ENCODE measurements around the gene SEMA3A. TPM values are rescaled to one million over a fixed set of nuclear protein-coding genes. Genes with fewer than 3 reads are reported as not detected.

Gene SEMA3A
- total and polyA plus RNA-seq, 2 of the 13 experiments (the other 11 are each of a cell fraction or from before 2014, with no cell fraction given): 0.29 to 1.2 TPM

DNA sequence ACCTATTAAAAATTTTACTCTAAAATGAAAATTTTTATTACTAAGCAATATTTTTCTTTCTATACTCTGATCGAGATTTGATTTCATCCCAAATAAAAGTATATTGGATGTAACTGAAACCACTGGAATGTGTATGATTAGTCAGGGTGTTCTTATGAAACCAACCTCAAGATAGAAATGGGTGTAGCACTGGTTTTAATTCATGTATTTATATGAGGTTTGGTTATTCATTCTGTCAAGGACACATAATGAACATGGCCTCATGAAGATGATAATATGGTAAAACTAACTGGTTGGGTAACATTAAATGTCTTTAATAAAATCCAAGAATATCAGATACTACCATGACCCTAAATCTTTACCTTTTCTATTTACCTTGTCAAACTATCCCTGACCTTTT, 197.7 kb downstream of the SEMA3A start:
- Histone ChIP-seq H3K4me3 (replicated peaks in 1 of 3; ENCODE audit: insufficient read depth in 1 of 3, low read depth in 2 of 3, low read length in 3 of 3) (no peak overlapping the region), H3K4me1 (ENCODE audit: insufficient read depth, low read length) (no peaks in the 10 kb centered on the region), H3K9ac (ENCODE audit: insufficient read depth, low read depth, low read length) (no peak overlapping the region), H3K27me3 (ENCODE audit: control insufficient read depth in 1 of 2, insufficient read depth in 2 of 2, low read length in 2 of 2) (no peaks in the 10 kb centered on the region), H3K4me2 (ENCODE audit: low read depth, low read length) (no peak overlapping the region), H3K9me3 (ENCODE audit: low read length) (no peaks in the 10 kb centered on the region), H4K20me1 (ENCODE audit: insufficient read depth, low read length) (no peaks in the 10 kb centered on the region), H2AFZ (ENCODE audit: low read length) (no peak overlapping the region), H3K36me3 (replicated peaks in 1 of 2; ENCODE audit: control insufficient read depth in 1 of 2, insufficient read depth in 2 of 2, low read length in 2 of 2) (no peaks in the 10 kb centered on the region), H3K79me2 (ENCODE audit: insufficient read depth, low read length) (no peaks in the 10 kb centered on the region), H3K27ac (ENCODE audit: extremely low read length, insufficient read depth, low read length) (no peak overlapping the region)
- in situ Hi-C loops (cut with HindIII; ENCODE audit: extremely low pct_ligation_motif_present, low pct_unique_long_range_greater_than_20kb): no loop called here
- 0% methylated on average over 1 of the region's 1 CpG for WGBS (ENCODE audit: low lambda C conversion rate)
- BruUV-seq (replicated peaks): no TSS peak
- ATAC-seq (no peak), DNase-seq (ENCODE audit: low spot score) (no peak), FAIRE-seq (no peak)
- TF ChIP-seq KLF15 (CRISPR knock-in tag; IDR thresholded peaks at IDR 0.05; ENCODE audit: borderline replicate concordance) (no peak), SP140L (CRISPR knock-in tag; IDR thresholded peaks at IDR 0.05; ENCODE audit: borderline replicate concordance) (no peak)
- POLR2A ChIA-PET: no interaction called here
- intact Hi-C loops (cut with micrococcal nuclease; ENCODE audit: unreplicated experiment): no loop called here
- CTCF ChIA-PET (ENCODE audit: low intra/inter-chr PET ratio, low total read pairs): no interaction called here

GRCh38 chr7:83987764-83988163, 206.8 kb downstream of the SEMA3A start:
- in situ Hi-C loops (cut with HindIII; ENCODE audit: extremely low pct_ligation_motif_present, low pct_unique_long_range_greater_than_20kb) (no loop called here), intact Hi-C loops (cut with micrococcal nuclease; ENCODE audit: unreplicated experiment) (no loop called here)
- Histone ChIP-seq H3K36me3 (replicated peaks in 1 of 2; ENCODE audit: control insufficient read depth in 1 of 2, insufficient read depth in 2 of 2, low read length in 2 of 2) (no peaks in the 10 kb centered on the region), H4K20me1 (ENCODE audit: insufficient read depth, low read length) (no peaks in the 10 kb centered on the region), H3K27ac (ENCODE audit: extremely low read length, insufficient read depth, low read length) (no peak overlapping the region), H3K79me2 (ENCODE audit: insufficient read depth, low read length) (no peaks in the 10 kb centered on the region), H3K27me3 (ENCODE audit: control insufficient read depth in 1 of 2, insufficient read depth in 2 of 2, low read length in 2 of 2) (no peaks in the 10 kb centered on the region), H3K4me2 (ENCODE audit: low read depth, low read length) (no peak overlapping the region), H3K4me3 (replicated peaks in 1 of 3; ENCODE audit: insufficient read depth in 1 of 3, low read depth in 2 of 3, low read length in 3 of 3) (no peak overlapping the region), H2AFZ (ENCODE audit: low read length) (no peak overlapping the region), H3K9me3 (ENCODE audit: low read length) (no peaks in the 10 kb centered on the region), H3K9ac (ENCODE audit: insufficient read depth, low read depth, low read length) (no peak overlapping the region), H3K4me1 (ENCODE audit: insufficient read depth, low read length) (peaks cover 8% of the 10 kb centered on the region; the same call in 1 of the 2 replicates)
- 10% methylated on average over 1 of the region's 1 CpG for WGBS (ENCODE audit: low lambda C conversion rate)
- BruUV-seq (replicated peaks): no TSS peak
- TF ChIP-seq, protein P1, sequence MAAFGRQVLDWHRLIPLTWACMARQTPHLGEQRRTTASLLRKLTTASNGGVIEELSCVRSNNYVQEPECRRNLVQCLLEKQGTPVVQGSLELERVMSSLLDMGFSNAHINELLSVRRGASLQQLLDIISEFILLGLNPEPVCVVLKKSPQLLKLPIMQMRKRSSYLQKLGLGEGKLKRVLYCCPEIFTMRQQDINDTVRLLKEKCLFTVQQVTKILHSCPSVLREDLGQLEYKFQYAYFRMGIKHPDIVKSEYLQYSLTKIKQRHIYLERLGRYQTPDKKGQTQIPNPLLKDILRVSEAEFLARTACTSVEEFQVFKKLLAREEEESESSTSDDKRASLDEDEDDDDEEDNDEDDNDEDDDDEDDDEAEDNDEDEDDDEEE (CRISPR knock-in tag; IDR thresholded peaks at IDR 0.05): no peak
- peak; percentile 39; the same call in 1 of the 2 replicates for TF ChIP-seq MAFF (IDR thresholded peaks at IDR 0.05; ENCODE audit: low read depth, low read length)
- TF ChIP-seq TBP (CRISPR knock-in tag; IDR thresholded peaks at IDR 0.05): no peak
- peak in 1 of 2 experiments; percentile 59; a peak in 3 of 4 replicates for TF ChIP-seq MAFK (conservative IDR thresholded peaks at IDR 0.05 in 1 of 2, IDR thresholded peaks at IDR 0.05 in 1 of 2; ENCODE audit: low read length in 2 of 2)
- no peak for TF ChIP-seq ZBTB21 (CRISPR knock-in tag; IDR thresholded peaks at IDR 0.05)
- no peak for TF ChIP-seq ZNF431 (CRISPR knock-in tag; IDR thresholded peaks at IDR 0.05; ENCODE audit: borderline replicate concordance, low read depth)
- TF ChIP-seq ZNF30 (CRISPR knock-in tag; IDR thresholded peaks at IDR 0.05): no peak
- no peak for TF ChIP-seq PPARG (CRISPR knock-in tag; conservative IDR thresholded peaks at IDR 0.05)
- no peak for TF ChIP-seq KLF13 (CRISPR knock-in tag; IDR thresholded peaks at IDR 0.05)
- TF ChIP-seq FOXA3 (CRISPR knock-in tag; IDR thresholded peaks at IDR 0.05): no peak
- TF ChIP-seq ZNF17 (CRISPR knock-in tag; IDR thresholded peaks at IDR 0.05): no peak
- no peak for TF ChIP-seq ZMAT3 (CRISPR knock-in tag; conservative IDR thresholded peaks at IDR 0.05)
- no peak for TF ChIP-seq RAD51 (IDR thresholded peaks at IDR 0.05; ENCODE audit: borderline replicate concordance)
- no peak for TF ChIP-seq TCF12 (IDR thresholded peaks at IDR 0.05)
- no peak for TF ChIP-seq TCF12 (CRISPR knock-in tag; IDR thresholded peaks at IDR 0.05)
- no peak for TF ChIP-seq KLF15 (CRISPR knock-in tag; IDR thresholded peaks at IDR 0.05; ENCODE audit: borderline replicate concordance)
- ATAC-seq: no peak
- ChIA-PET POLR2A (no interaction called here), CTCF (ENCODE audit: low intra/inter-chr PET ratio, low total read pairs) (no interaction called here)
- FAIRE-seq: no peak
- DNase-seq (ENCODE audit: low spot score): no peak
